ENCODE results near the gene SLC7A4.

DNA sequence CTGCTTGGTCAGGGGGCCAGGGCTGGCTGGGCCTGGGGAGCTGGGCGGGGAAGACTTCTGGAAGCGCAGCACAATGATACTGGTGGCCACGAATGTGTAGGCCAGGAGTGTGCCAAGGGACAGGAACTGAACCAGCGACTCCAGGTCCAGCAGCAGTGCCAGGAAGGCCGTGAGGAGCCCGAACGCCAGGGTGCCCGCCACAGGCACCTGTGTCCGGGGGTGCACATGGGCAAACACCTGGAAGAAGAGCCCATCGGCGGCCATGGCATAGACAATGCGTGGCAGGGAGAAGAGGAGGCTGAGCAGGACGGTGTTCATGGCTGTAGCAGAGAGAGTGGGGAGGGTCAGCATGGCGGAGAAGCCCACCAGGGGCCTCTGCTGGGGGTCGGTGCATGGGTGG, 2.3 kb downstream of the SLC7A4 start:
- TF ChIP-seq, protein P1, sequence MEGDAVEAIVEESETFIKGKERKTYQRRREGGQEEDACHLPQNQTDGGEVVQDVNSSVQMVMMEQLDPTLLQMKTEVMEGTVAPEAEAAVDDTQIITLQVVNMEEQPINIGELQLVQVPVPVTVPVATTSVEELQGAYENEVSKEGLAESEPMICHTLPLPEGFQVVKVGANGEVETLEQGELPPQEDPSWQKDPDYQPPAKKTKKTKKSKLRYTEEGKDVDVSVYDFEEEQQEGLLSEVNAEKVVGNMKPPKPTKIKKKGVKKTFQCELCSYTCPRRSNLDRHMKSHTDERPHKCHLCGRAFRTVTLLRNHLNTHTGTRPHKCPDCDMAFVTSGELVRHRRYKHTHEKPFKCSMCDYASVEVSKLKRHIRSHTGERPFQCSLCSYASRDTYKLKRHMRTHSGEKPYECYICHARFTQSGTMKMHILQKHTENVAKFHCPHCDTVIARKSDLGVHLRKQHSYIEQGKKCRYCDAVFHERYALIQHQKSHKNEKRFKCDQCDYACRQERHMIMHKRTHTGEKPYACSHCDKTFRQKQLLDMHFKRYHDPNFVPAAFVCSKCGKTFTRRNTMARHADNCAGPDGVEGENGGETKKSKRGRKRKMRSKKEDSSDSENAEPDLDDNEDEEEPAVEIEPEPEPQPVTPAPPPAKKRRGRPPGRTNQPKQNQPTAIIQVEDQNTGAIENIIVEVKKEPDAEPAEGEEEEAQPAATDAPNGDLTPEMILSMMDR (conservative IDR thresholded peaks at IDR 0.05; ENCODE audit: low read depth, low read length): no peak
- TF ChIP-seq EZH2 (IDR thresholded peaks at IDR 0.05; ENCODE audit: borderline replicate concordance, low read depth, low read length, poor library complexity, severe bottlenecking): no peak

Data from A673 (cell line).